ENCODE results near the gene TMOD2. TPM values are rescaled to one million over a fixed set of nuclear protein-coding genes. Genes with fewer than 3 reads are reported as not detected.

The TMOD2 gene
- total RNA-seq, 1 experiment from 2014 or later, result 5.7 TPM

GRCh38 chr15:51842265-51842664 is 90.9 kb downstream of the TMOD2 start (continued):
- TF ChIP-seq TCF7L2 (IDR thresholded peaks at IDR 0.05; ENCODE audit: borderline replicate concordance, extremely low read depth, insufficient read depth, insufficient read length) (no peak), EGR1 (IDR thresholded peaks at IDR 0.05; ENCODE audit: low read depth) (no peak)

DNA sequence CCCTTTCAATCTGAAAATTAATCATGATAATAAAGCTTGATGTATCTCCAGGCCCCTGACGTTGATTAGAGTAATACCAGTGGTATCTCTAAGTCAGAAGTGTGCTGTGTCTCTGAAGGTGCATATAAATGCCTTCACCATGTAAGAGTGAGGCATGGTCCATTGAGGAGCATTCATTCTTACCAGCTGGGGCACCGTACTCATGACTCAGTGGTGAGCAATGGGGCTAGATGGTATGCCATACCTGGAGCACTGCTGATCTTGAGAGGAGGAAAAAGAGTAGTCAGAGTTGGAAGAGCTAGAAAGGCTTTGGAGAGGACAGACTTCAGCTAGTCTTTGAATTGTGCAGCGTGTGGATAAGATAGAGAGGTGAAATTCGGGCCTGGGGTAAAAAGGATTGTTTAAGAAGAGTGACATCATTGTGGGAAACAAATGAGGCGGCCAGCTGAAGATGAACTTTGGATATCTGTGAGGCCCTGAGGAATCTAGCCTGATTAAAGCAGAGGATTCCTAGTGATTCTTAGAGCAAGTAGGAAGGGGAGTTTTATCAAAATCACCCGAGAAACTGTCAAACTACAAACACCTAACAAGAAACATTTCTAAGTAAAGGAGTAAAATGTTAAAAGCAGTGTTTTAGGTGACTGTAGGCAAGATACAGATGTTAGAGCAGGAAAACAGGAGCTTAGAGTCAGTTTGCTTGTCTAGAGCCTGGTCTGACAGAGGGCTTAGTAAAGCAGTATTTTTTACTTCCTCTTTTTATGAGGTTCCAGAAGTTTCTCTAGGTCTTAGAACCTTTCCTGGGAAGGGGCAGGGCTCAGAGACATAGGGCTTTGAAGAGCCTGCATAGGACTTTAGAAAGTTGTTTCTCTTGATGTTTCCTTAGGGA is 91.7 kb downstream of the TMOD2 start:
- Histone ChIP-seq H3K4me2 (ENCODE audit: low read length) (peak overlapping the region; percentile 74), H3K9ac (ENCODE audit: low read length) (peak overlapping the region; percentile 58), H3K4me3 (replicated peaks in 1 of 2; ENCODE audit: low read depth in 1 of 2, low read length in 2 of 2) (peak overlapping the region in 1 of 2 experiments; percentile 41; a peak in 2 of 4 replicates), H3K79me2 (ENCODE audit: insufficient read depth, low read length) (peaks cover 100% of the 10 kb centered on the region), H3K4me1 (ENCODE audit: control insufficient read depth in 1 of 2, insufficient read depth in 2 of 2, low read length in 2 of 2) (peaks cover 78% of the 10 kb centered on the region in 2 experiments), H2AFZ (ENCODE audit: low read depth, low read length, poor library complexity, severe bottlenecking) (no peak overlapping the region), H4K20me1 (ENCODE audit: insufficient read depth) (0 out of 2 replicates have a peak, but pooled peaks cover 4% of the 10 kb centered on the region), H3K27me3 (ENCODE audit: insufficient read depth, low read length) (no peaks in the 10 kb centered on the region), H3K27ac (ENCODE audit: low read depth, low read length) (peak overlapping the region; percentile 98), H3K9me2 (ENCODE audit: insufficient read depth) (no peaks in the 10 kb centered on the region), H3K36me3 (ENCODE audit: control insufficient read depth in 1 of 2, insufficient read depth in 2 of 2, low read length in 2 of 2) (no peaks in the 10 kb centered on the region), H3K9me3 (ENCODE audit: control insufficient read depth in 1 of 2, insufficient read depth in 1 of 2, low read depth in 1 of 2, low read length in 2 of 2) (no peaks in the 10 kb centered on the region)
- DNase-seq (ENCODE audit: low read depth, low spot score) (peak; percentile 82), ATAC-seq (peak; percentile 84)
- POLR2A ChIA-PET, result interaction anchor here (0.6 to 1.3 kb wide), 2 partner anchors 9 to 13 kb away, joined by 3 to 4 read pairs; partner anchors contain the start of gene TMOD3
- no TSS peak for BruUV-seq (replicated peaks)
- CTCF ChIA-PET, result no interaction called here
- intact Hi-C loops (cut with micrococcal nuclease), result no loop called here
- TF ChIP-seq SRF (IDR thresholded peaks at IDR 0.05; ENCODE audit: low read depth) (peak; percentile 77), SP1 (IDR thresholded peaks at IDR 0.05; ENCODE audit: low read depth) (peak; percentile 73), ZNF274 (IDR thresholded peaks at IDR 0.05; ENCODE audit: low read depth, low read length) (no peak), YY1 (IDR thresholded peaks at IDR 0.05; ENCODE audit: extremely low read depth, insufficient replicate concordance, low read depth, low read length) (peak; percentile 54), RAD21 (IDR thresholded peaks at IDR 0.05; ENCODE audit: low read depth) (no peak), CEBPB (IDR thresholded peaks at IDR 0.05; ENCODE audit: low read depth) (peak; percentile 49; the same call in 1 of the 2 replicates), SIN3A (IDR thresholded peaks at IDR 0.05; ENCODE audit: low read depth) (peak; percentile 80), POLR2AphosphoS5 (IDR thresholded peaks at IDR 0.05; ENCODE audit: low read depth, low read length) (peak; percentile 49; the same call in 1 of the 2 replicates), JUND (IDR thresholded peaks at IDR 0.05) (peak; percentile 88), CBX3 (IDR thresholded peaks at IDR 0.05; ENCODE audit: low read depth) (peak; percentile 95), MAX (IDR thresholded peaks at IDR 0.05) (peak; percentile 80), ZFX (IDR thresholded peaks at IDR 0.05) (no peak), FOSL1 (IDR thresholded peaks at IDR 0.05; ENCODE audit: low read depth) (peak; percentile 91)
- TF ChIP-seq, protein P1, sequence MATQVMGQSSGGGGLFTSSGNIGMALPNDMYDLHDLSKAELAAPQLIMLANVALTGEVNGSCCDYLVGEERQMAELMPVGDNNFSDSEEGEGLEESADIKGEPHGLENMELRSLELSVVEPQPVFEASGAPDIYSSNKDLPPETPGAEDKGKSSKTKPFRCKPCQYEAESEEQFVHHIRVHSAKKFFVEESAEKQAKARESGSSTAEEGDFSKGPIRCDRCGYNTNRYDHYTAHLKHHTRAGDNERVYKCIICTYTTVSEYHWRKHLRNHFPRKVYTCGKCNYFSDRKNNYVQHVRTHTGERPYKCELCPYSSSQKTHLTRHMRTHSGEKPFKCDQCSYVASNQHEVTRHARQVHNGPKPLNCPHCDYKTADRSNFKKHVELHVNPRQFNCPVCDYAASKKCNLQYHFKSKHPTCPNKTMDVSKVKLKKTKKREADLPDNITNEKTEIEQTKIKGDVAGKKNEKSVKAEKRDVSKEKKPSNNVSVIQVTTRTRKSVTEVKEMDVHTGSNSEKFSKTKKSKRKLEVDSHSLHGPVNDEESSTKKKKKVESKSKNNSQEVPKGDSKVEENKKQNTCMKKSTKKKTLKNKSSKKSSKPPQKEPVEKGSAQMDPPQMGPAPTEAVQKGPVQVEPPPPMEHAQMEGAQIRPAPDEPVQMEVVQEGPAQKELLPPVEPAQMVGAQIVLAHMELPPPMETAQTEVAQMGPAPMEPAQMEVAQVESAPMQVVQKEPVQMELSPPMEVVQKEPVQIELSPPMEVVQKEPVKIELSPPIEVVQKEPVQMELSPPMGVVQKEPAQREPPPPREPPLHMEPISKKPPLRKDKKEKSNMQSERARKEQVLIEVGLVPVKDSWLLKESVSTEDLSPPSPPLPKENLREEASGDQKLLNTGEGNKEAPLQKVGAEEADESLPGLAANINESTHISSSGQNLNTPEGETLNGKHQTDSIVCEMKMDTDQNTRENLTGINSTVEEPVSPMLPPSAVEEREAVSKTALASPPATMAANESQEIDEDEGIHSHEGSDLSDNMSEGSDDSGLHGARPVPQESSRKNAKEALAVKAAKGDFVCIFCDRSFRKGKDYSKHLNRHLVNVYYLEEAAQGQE (IDR thresholded peaks at IDR 0.05; ENCODE audit: low read depth), result no peak
- RAD21 ChIA-PET (ENCODE audit: low non-redundant PET in 1 of 2, low total read pairs in 2 of 2, uncharacterized antibody in 2 of 2, unreplicated experiment in 2 of 2), result interaction anchor here in 1 of 2 experiments (0.6 kb wide), 1 partner anchor 64 kb away, joined by 6 read pairs; no protein-coding TSS in a partner anchor
